CD4-positive, alpha-beta T cell treated with Interferon gamma for 1 hour (primary cell): ENCODE results near the gene SELENOM.
"Not testable (repeated sequence)": the region's sequence is repeated elsewhere in the genome, so short reads cannot be mapped to it uniquely, and the experiment has no call there.

Experiments used
- DNase-seq: peaks from one replicate; pipeline ENCODE4 v3.0.0-alpha.2; 2020

Gene SELENOM

DNA sequence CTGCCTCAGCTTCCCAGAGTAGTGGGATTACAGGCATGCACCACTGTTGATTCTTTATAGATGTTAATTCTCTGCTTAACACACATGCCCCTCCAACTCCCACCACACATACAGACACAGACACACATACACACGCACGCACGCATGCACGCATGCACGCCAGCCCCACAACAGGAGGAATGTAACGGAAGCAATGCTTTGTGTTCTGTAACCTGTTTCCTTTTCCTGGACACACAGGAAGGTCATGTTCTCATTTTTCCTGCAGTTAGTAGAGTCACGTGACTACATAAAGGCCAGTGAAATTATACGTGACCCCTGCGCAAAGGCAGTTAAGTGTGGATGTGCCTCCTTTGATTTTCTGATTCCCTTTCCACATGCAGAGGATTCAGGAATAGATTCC lies 34.2 kb downstream of the SELENOM start:
- not testable (repeated sequence) for DNase-seq

DNA sequence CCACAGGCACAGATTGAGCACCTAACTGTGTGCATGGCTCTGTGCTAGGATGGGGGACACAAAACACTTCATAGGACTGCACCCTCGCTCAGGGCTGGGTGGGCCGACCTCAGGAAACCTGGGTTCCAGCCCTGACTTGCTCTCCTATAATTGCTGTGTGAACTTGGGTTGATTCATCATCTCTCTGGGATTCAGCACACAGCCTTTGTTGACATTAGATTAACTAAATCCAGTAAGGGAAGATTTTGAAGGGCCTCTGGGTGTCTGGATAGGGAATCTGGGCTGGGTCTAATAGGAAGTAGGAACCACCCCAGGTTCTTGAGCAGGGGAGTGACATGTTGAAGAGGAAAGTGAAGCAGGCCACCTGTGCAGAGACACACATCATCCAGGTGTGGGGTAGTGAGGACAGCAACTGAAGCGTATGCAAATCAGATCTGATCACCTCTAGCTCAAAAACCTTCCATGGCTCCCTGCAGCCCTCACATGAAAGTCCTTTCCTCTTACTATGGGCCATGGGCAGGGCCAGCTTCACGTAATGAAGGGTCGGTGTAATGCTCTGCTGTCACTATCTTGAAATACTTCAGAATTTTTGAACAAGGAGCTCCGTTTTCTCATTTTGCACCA lies 37.6 kb downstream of the SELENOM start:
- DNase-seq = not testable (repeated sequence)

DNA sequence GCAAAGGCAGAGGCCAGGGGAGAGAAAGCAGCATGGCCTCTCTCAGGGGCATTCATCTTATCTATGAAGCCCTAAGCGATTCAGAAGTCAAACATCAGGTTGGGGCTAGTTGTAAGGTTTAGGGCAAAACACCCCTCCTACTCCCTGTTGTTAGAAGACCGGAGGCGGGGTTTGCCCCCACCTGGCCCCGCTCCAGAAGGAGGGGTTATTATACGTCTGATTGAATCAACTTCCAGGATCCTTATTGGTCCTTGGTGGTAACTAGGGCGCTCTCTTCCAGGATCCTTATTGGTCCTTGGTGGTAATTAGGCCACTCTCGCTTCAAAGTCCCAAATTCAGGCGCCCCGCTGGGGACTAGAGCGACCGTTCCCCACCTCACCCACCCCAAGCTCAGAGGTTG lies 38.4 kb downstream of the SELENOM start:
- no peak for DNase-seq

DNA sequence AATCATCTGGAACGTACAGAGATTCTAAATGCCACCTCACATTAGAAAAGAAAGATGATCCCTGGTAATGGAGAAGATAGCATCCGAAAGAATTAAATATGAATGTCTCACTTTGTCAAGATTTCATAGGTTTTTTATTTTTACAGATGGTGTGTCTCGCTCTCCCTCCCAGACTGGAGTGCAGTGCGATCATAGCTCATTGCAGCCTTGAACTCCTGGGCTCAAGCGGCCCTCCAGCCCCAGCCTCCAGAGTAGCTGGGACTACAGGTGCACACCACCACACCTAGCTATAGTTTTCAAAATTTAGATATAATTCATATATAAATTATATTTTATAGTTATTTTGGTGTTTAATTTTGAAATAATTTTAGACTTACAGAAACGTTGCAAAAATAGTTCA lies 43.0 kb downstream of the SELENOM start:
- no peak for DNase-seq

DNA sequence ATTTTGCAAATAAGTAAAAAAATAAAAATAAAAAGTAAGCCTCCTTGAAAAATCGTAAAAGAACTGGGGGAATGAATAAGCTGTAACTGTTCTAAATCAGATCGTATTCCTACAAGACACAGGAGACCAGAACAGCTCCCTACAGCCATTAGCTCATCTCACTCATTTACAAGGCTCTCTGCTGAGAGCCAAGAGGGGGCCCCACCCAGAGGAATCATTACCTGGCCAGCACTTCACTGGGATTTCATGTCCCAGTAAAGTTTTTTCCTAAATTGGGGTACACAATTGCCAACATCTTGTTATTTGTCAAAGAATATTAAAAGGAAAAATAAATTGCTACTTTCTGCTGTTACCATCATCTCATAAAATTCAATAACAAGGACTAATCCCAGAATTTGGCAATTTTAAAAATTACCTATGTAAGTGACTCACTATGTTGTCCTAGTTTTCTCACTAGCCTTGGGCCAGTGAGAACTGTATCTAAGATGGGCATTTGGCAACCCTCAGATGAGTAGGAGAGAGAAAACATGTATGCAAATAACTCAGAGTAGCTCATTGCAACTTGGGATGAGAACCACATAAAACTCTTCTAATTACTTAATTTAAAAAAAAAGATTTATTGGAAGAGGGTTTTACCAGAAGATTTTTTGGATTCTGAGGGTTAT lies 44.7 kb downstream of the SELENOM start:
- no peak for DNase-seq

DNA sequence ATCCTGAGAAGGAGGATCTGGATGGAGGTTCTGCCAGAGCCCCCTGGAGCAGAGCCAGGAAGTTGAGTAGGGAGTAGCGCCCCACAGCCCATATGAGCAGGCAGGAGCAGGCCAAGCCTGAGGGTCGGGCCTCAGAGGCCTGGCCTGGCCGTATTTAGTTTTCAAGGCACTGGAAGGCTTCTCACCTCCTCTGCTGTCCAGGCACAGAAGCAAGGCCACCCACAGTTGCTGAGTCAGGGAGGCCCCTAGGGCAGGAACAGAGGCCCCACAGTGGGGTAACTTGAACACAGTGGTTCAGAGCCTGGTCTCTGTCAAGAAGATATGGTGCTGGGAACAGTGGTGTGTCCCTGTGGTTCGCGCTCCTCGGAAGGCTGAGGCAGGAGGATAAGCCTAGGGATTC lies 47.7 kb downstream of the SELENOM start:
- DNase-seq = not testable (repeated sequence)

DNA sequence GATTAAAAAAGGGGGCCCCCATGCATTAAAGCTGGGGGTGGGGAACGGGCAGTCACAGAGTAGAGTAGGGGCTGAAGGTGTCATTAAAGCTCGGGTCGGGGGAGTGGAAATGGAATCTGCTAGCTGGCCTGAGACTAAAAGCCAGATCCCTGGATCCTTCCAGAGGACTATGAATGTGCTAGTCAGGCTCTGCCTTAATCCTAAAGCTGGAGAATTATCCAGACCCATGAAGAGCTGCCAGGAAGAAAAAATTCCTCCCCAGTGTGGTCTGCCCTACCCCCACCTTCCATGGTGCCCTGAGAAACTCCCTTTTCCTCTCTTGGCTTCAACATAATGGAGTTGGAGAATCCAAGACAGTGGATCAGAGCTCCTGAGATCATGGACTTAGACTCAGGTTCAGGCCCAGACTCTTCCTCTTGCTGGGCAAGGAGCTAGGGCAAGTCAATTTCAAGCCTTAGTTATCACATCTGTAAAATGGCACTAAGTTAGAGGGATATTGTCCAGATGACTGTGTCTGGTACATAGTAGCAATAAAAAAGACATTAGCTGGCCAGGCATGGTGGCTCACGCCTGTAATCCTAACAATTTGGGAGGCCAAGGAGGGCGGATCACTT lies 50.3 kb downstream of the SELENOM start:
- DNase-seq = no peak

DNA sequence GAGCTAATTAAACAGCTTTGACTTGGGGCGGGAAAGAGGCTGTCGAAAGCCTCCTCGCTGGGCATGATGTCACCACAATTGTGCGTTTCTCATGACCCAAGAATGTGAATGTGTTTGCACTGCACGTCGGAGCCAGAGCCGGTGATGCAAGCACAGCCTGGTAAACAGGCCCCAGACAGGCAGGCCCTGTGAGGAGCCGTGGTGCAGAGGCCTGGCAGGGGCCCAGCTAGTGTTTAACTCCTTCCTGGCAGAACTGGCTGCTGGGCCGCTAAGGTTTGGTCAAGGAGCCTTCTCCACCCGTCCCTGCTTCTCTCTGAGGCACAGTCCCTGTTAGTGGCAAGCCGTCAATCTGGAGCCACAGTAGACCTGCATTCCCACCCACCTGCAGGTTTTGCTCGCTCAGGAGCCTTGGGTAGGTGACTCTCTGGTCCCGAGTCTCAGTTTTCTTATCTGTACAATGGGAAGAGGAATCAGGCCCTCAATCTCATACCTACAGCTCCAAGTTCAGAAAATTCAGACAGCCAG lies 51.7 kb downstream of the SELENOM start:
- DNase-seq = no peak

DNA sequence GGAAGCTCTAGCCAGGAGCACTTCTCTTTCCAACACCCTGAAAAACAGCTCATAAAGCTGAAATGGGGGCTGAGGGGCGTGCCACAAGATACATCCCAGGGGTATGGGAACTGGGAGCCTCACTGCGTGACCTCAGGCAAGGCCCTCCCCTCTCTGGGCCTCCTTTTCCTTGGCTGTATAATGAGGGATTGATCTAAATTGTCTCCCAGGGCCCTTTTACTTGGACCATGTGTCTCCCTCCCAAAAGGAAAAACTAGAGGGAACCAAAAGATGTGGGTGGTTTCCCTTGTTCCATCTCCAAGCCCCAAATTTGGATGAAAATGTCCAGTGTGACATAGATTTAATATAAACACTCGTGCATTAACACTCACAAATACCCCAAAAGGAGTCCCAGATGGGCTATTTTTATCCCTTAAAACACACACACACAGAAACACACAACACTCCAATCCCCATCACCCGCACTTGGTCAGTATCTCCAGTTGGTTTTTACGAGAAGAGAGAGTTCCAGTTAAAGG lies 52.2 kb downstream of the SELENOM start:
- DNase-seq = no peak
